Heart right ventricle (tissue), 16 donors: ENCODE measurements around the gene ACTN4. TPM values are rescaled to one million over a fixed set of nuclear protein-coding genes. Genes with fewer than 3 reads are reported as not detected.

ENCODE experiments used
- ATAC-seq, 8 donors: fragments of 200-7000 bp; cut with Tn5 transposase; one replicate each; pipeline ENCODE4 v1.9.1; 2020; ENCODE audit warnings: mild to moderate bottlenecking in 8 of 8, moderate library complexity in 8 of 8, moderate number of reproducible peaks in 1 of 8
- DNase-seq, 2 donors: peaks; one replicate each; pipeline ENCODE4 v3.0.0-alpha.2; 2020
- H3K27ac ChIP-seq, 10 donors: fragments of 200-600 bp; sonication (generic) in 2 of 10; one replicate each; pipeline versions ENCODE4 v1.5.0 to v1.8.0; 2020 to 2022; ENCODE audit warnings: mild to moderate bottlenecking in 3 of 10
- H3K27me3 ChIP-seq, 7 donors: fragments of 200-600 bp; one replicate each; pipeline ENCODE4 v1.8.0; 2021 to 2022; ENCODE audit warnings: mild to moderate bottlenecking in 2 of 7
- H3K36me3 ChIP-seq, 9 donors: fragments of 200-600 bp; sonication (generic) in 1 of 9; one replicate each; pipeline versions ENCODE4 v1.5.0 to v1.8.0; 2020 to 2022; ENCODE audit warnings: mild to moderate bottlenecking in 2 of 9
- H3K4me1 ChIP-seq, 9 donors: fragments of 200-600 bp; sonication (generic) in 1 of 9; one replicate each; pipeline versions ENCODE4 v1.5.0 to v1.8.0; 2020 to 2022; ENCODE audit warnings: mild to moderate bottlenecking in 4 of 9
- H3K4me3 ChIP-seq, 10 donors: fragments of 200-600 bp; sonication (generic) in 2 of 10; one replicate each; pipeline versions ENCODE4 v1.5.0 to v1.8.0; 2020 to 2022; ENCODE audit warnings: mild to moderate bottlenecking in 7 of 10, moderate library complexity in 2 of 10
- H3K9me3 ChIP-seq, 11 donors: fragments of 200-600 bp in 10 of 11; sonication (generic) in 2 of 11; one replicate each; pipeline versions ENCODE4 v1.5.0 to v1.8.0; 2013 to 2022; ENCODE audit warnings: mild to moderate bottlenecking in 2 of 11, control low read depth in 1 of 11, moderate library complexity in 1 of 11
- WGBS, 2 donors: extraction: QIAGEN DNeasy Blood & Tissue Kit; methylation state at CpG; one replicate each; pipeline ENCODE4 v1.1.7; 2013; ENCODE audit warnings: inconsistent platforms in 1 of 2; 5-methylcytosine and 5-hydroxymethylcytosine counted together
- intact Hi-C, 10 donors: fragments of 100-400 bp; cut with DNase I; formaldehyde crosslinking; loops; one replicate each; pipeline versions ENCODE4 v1.11.1 to v1.14.2; 2022
- polyA plus RNA-seq, 2 donors: library from polyadenylated mRNA; stranded (reverse); fragments of 200-250 nt; gene quantifications; one replicate each; pipeline ENCODE4 v1.2.3, GENCODE V29; 2013
- total RNA-seq, 10 donors: library from RNA; stranded (reverse); fragmentation: NEBNext Ultra II Directional in 3 of 10; extraction: Animal tissue kit (Norgen Biotek cat#: 25700) in 3 of 10; gene quantifications; one replicate each; pipeline versions ENCODE4 v1.2.1 to v1.2.4, GENCODE V29; 2021 to 2023
- TF ChIP-seq, protein P1 (sequence below), 9 donors: fragments of 200-600 bp; sonication (generic) in 2 of 9; IDR thresholded peaks; one replicate each; pipeline versions ENCODE4 v1.5.0 to v1.8.0; 2021 to 2022; ENCODE audit warnings: antibody characterized with exemption in 9 of 9, mild to moderate bottlenecking in 5 of 9, moderate library complexity in 1 of 9
- donor health status: Arrhythmogenic right ventricular cardiomyopathy.
- donor health status: ischemic (EF 13 %, LVEDD 7.1; RV severe dilation, severe dysfunction).
- donor health status: healthy with polysubstance abuse.
- donor health status: DM: no; HTN: yes; CAD: no.
- donor health status: DM: no; HTN: no; CAD: no.
- donor health status: ischemic (EF 25% LVEDD 6.9; RV normal size, moderate dysfunction).
- donor health status: ischemic (EF 25% LVEDD 5.7; RV mildly dilated, moderate dysfunction).
- donor health status: healthy.
- donor health status: DM: yes; HTN: yes; CAD: no.
- donor health status: Ischemic cardiomyopathy.
- donor health status: ischemic (EF 35%, LVEDD 5.7; RV mildly dilated, moderate dysfunction).
- donor health status: nonischemic (EF 11% LVEDD 7.7; RV severe dilation, severe dysfunction).
- donor health status: DM: yes; HTN: yes; CAD: no.
- donor health status: PGD.
- donor health status: ischemic (EF 29% LVEDD 5.4; RV normal size, mild dysfunction).
- donor health status: nonischemic (EF 23%, LVEDD 6.1; RV moderate dilation, normal function).

ACTN4 gene
- total and polyA plus RNA-seq, 12 donors = 92.4 to 291 (median 149) TPM

DNA sequence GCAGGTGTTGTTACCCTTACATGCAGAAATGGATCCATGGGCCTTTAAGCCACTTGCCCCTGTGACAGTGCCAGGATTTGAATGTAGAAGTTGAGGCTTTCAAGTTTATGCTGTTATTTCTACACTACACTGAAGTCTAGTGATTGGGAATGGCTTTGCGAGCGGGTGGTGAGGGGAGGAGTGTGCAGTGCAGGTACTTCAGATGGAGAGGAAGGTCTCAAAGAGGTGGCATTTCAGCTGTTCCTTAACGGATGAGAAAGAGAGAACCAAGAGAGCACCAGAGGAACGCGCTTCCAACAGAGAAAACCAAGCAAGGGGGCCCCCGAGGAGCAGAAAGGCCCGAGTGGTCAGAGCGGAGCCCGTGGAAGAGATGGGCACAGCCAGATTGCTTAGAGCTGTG is 13.3 kb downstream of the ACTN4 start:
- intact Hi-C loops = loop anchor here in 2 of 10 donors (5.0 kb wide), 2 partner anchors 47 to 52 kb away; no protein-coding TSS in a partner anchor
- Histone ChIP-seq H3K27ac (peak overlapping the region; percentile 88 to 99 (median 96)), H3K27me3 (no peaks in the 10 kb centered on the region), H3K36me3 (peaks cover 0 to 34% (median 0%) of the 10 kb centered on the region in 9 donors), H3K9me3 (no peaks in the 10 kb centered on the region), H3K4me3 (no peak overlapping the region), H3K4me1 (peaks cover 63 to 100% (median 100%) of the 10 kb centered on the region in 9 donors)
- TF ChIP-seq, protein P1, sequence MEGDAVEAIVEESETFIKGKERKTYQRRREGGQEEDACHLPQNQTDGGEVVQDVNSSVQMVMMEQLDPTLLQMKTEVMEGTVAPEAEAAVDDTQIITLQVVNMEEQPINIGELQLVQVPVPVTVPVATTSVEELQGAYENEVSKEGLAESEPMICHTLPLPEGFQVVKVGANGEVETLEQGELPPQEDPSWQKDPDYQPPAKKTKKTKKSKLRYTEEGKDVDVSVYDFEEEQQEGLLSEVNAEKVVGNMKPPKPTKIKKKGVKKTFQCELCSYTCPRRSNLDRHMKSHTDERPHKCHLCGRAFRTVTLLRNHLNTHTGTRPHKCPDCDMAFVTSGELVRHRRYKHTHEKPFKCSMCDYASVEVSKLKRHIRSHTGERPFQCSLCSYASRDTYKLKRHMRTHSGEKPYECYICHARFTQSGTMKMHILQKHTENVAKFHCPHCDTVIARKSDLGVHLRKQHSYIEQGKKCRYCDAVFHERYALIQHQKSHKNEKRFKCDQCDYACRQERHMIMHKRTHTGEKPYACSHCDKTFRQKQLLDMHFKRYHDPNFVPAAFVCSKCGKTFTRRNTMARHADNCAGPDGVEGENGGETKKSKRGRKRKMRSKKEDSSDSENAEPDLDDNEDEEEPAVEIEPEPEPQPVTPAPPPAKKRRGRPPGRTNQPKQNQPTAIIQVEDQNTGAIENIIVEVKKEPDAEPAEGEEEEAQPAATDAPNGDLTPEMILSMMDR (IDR thresholded peaks at IDR 0.05) = no peak
- DNase-seq = no peak
- 66 to 76% methylated on average over 9 of the region's 9 CpGs for WGBS, 2 donors
- no peak for ATAC-seq

GRCh38 chr19:38661136-38661535 is 13.7 kb downstream of the ACTN4 start:
- no peak for DNase-seq
- ATAC-seq = no peak
- TF ChIP-seq, protein P1 (IDR thresholded peaks at IDR 0.05) = no peak
- H3K9me3 ChIP-seq = no peaks in the 10 kb centered on the region
- peaks cover 64 to 100% (median 100%) of the 10 kb centered on the region in 9 donors for H3K4me1 ChIP-seq
- no peaks in the 10 kb centered on the region for H3K27me3 ChIP-seq
- H3K4me3 ChIP-seq = no peak overlapping the region
- 46 to 55% methylated on average over 7 of the region's 7 CpGs for WGBS, 2 donors
- intact Hi-C loops = loop anchor here in 2 of 10 donors (5.0 kb wide), 2 partner anchors 46 to 51 kb away; no protein-coding TSS in a partner anchor
- H3K27ac ChIP-seq = peak overlapping the region; percentile 88 to 99 (median 96)
- H3K36me3 ChIP-seq = peaks cover 0 to 30% (median 0%) of the 10 kb centered on the region in 9 donors

DNA sequence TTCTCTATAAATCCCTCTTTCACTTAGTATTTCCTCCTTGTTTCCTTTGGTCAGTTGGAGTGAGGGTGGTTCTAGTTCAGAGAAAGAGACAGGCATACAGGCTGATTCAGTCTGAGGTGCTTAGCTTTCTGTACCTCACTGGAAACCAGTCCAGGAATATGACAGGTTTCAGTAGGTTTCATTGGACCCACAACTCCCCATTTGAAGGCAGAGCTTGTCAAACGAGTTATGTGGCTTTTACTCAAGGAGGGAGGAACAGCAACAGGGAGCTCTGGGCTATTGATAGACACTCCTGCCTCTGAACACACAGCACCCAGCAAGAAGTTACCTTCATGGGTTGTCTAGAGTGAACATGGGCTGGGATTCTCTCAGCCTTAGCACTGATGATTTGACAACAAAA is 14.5 kb downstream of the ACTN4 start:
- Histone ChIP-seq H3K27ac (peak overlapping the region; percentile 88 to 99 (median 96)), H3K36me3 (peaks cover 0 to 22% (median 0%) of the 10 kb centered on the region in 9 donors), H3K4me3 (no peak overlapping the region), H3K4me1 (peaks cover 72 to 100% (median 100%) of the 10 kb centered on the region in 9 donors), H3K27me3 (no peaks in the 10 kb centered on the region), H3K9me3 (no peaks in the 10 kb centered on the region)
- TF ChIP-seq, protein P1 (IDR thresholded peaks at IDR 0.05) = no peak
- WGBS, 2 donors = 8 to 11% methylated on average over 1 of the region's 1 CpG
- intact Hi-C loops = loop anchor here in 2 of 10 donors (5.0 kb wide), 2 partner anchors 45 to 50 kb away; no protein-coding TSS in a partner anchor
- ATAC-seq (no peak), DNase-seq (no peak)

DNA sequence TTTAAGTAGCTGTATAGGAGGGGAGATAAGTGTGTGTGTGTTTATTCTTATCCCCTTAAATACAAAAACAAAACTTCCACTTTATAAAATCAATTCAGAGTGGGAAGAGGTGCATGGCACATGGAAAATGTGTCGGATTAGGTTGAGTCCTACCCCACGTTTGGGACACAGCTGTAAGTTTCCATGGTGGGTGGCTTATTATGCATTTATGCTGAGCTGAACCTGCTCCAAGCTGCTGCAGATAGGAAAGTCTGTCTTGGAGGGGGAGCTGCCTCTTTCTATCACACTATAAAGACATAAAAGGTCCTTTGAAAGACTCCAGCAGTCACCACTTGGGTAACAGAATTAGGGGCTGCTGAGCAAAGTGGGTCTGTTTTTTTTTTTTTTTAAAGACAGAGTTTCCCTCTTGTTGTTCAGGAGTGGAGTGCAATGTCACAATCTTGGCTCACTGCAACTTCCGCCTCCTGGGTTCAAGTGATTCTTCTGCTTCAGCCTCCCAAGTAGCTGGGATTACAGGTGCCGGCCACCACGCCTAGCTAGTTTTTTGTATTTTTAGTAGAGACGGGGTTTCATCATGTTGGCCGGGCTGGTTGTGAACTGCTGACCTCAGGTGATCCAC is 15.2 kb downstream of the ACTN4 start:
- peak overlapping the region; percentile 88 to 99 (median 96) for H3K27ac ChIP-seq
- no peak for ATAC-seq
- H3K36me3 ChIP-seq = peaks cover 0 to 18% (median 0%) of the 10 kb centered on the region in 9 donors
- peak overlapping the region in 5 of 10 donors; percentile 12 to 37 (median 28) for H3K4me3 ChIP-seq
- TF ChIP-seq, protein P1 (IDR thresholded peaks at IDR 0.05) = no peak
- no peaks in the 10 kb centered on the region for H3K27me3 ChIP-seq
- peaks cover 66 to 100% (median 100%) of the 10 kb centered on the region in 9 donors for H3K4me1 ChIP-seq
- WGBS, 2 donors = 59 to 62% methylated on average over 7 of the region's 7 CpGs
- intact Hi-C loops = loop anchor here in 2 of 10 donors (5.0 kb wide), 2 partner anchors 45 to 50 kb away; no protein-coding TSS in a partner anchor
- no peak for DNase-seq
- H3K9me3 ChIP-seq = no peaks in the 10 kb centered on the region
